NB4 (cell line): ENCODE measurements around the gene CIB1.

ENCODE experiments used
- DNase-seq: peaks from one replicate; pipeline ENCODE4 v3.0.0; 2010; ENCODE audit warnings: low read depth
- H3K4me3 ChIP-seq: one replicate; pipeline ENCODE4 v1.5.1; 2011; ENCODE audit warnings: mild to moderate bottlenecking, low read depth, low read length, moderate library complexity
- MAX ChIP-seq: IDR thresholded peaks from 2 replicates; pipeline ENCODE4 v1.6.1; 2011; ENCODE audit warnings: low read depth, low read length
- MYC ChIP-seq: IDR thresholded peaks from 2 replicates; pipeline ENCODE4 v1.6.1; 2011; ENCODE audit warnings: low read depth, low read length
- POLR2A ChIP-seq: IDR thresholded peaks from 2 replicates; pipeline ENCODE4 v1.6.1; 2011; ENCODE audit warnings: mild to moderate bottlenecking; ENCODE audit not compliant: insufficient read length; ENCODE audit errors: extremely low read depth
- TF ChIP-seq, protein P1 (sequence below): IDR thresholded peaks from one replicate; pipeline ENCODE4 v1.5.1; 2012; ENCODE audit warnings: low read depth, low read length

Gene CIB1

DNA sequence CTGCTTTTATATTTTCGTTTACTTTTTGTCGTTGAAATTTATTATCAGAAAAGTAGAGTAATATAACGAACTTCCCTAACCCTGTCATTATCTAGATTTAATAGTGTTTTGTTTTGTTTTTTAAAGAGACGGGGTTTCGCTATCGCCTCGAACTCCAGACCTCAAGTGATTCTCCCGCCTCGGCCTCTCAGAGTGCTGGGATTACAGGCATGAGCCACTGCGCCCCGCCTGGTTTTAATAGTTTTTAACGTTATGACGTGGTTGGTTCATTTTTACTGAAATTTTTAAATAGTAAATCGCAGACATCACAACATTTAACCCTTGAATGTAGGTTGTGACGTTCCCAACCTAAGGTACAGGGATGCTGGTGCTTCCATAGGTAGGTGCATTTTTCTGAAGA, 32.7 kb upstream of the CIB1 start:
- H3K4me3 ChIP-seq = peak overlapping the region; percentile 97
- peak; percentile 31 for DNase-seq
- TF ChIP-seq MAX = no peak
- TF ChIP-seq POLR2A = no peak
- no peak for TF ChIP-seq MYC
- TF ChIP-seq, protein P1, sequence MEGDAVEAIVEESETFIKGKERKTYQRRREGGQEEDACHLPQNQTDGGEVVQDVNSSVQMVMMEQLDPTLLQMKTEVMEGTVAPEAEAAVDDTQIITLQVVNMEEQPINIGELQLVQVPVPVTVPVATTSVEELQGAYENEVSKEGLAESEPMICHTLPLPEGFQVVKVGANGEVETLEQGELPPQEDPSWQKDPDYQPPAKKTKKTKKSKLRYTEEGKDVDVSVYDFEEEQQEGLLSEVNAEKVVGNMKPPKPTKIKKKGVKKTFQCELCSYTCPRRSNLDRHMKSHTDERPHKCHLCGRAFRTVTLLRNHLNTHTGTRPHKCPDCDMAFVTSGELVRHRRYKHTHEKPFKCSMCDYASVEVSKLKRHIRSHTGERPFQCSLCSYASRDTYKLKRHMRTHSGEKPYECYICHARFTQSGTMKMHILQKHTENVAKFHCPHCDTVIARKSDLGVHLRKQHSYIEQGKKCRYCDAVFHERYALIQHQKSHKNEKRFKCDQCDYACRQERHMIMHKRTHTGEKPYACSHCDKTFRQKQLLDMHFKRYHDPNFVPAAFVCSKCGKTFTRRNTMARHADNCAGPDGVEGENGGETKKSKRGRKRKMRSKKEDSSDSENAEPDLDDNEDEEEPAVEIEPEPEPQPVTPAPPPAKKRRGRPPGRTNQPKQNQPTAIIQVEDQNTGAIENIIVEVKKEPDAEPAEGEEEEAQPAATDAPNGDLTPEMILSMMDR = no peak

GRCh38 chr15:90266061-90266431, 32.3 kb upstream of the CIB1 start:
- peak; percentile 57 for DNase-seq
- TF ChIP-seq POLR2A (no peak), MYC (no peak; the same call in 1 of the 2 replicates), MAX (no peak)
- TF ChIP-seq, protein P1 = no peak
- H3K4me3 ChIP-seq = peak overlapping the region; percentile 97

- DNase-seq = peak; percentile 96
- TF ChIP-seq POLR2A (peak; percentile 99), MAX (peak; percentile 76), MYC (peak; percentile 85)
- TF ChIP-seq, protein P1 = no peak
- H3K4me3 ChIP-seq = peak within 1 kb of the TSS; percentile 97
Measured at GRCh38 chr15:90265271-90266060, 31.7 kb upstream of the CIB1 start, which contains the start of gene NGRN. Gene NGRN (plus strand): TSS chr15:90265672. CDS start chr15:90265713, 41 bp downstream.

GRCh38 chr15:90264671-90265070, 30.9 kb upstream of the CIB1 start:
- peak; percentile 60 for DNase-seq
- H3K4me3 ChIP-seq = peak overlapping the region; percentile 97
- TF ChIP-seq MYC = no peak
- TF ChIP-seq MAX = no peak
- TF ChIP-seq, protein P1 = no peak
- TF ChIP-seq POLR2A = no peak

DNA sequence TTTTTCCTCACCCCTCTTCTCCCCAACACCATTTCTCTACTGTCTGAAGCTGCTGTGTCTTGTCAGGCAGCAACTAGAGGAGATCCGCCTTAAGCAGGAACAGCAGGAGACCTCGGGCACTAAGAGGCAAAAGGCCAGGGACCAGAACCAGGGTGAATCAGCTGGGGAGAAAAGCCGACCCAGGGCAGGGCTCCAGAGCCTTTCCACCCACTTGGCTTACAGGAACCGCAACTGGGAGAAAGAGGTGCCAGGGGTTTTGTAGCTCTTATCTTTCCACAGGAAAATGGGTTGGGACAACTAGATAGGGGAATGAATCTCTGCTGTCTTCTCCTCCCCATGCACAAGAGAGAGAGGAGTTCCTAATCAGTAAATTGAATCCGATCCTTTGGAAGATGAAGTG, 28.7 kb upstream of the CIB1 start:
- H3K4me3 ChIP-seq = no peak overlapping the region
- no peak for DNase-seq
- TF ChIP-seq, protein P1 = no peak
- TF ChIP-seq MAX (no peak), MYC (no peak), POLR2A (no peak)
